Stimulated activated CD8-positive, alpha-beta memory T cell treated with anti-CD3 and anti-CD28 coated beads, Interleukin-15, amount 100 ng/mL, for 48 hours (primary cell): Measurements from ENCODE around the gene SPTSSA.
"Not testable (repeated sequence)": the region's sequence is repeated elsewhere in the genome, so short reads cannot be mapped to it uniquely, and the experiment has no call there.

Experiments used
- DNase-seq, 2 donors: peaks; one replicate each; pipeline ENCODE4 v3.0.0-alpha.2; 2020; ENCODE audit warnings: low read depth in 2 of 2

Gene SPTSSA, protein sequence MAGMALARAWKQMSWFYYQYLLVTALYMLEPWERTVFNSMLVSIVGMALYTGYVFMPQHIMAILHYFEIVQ

DNA sequence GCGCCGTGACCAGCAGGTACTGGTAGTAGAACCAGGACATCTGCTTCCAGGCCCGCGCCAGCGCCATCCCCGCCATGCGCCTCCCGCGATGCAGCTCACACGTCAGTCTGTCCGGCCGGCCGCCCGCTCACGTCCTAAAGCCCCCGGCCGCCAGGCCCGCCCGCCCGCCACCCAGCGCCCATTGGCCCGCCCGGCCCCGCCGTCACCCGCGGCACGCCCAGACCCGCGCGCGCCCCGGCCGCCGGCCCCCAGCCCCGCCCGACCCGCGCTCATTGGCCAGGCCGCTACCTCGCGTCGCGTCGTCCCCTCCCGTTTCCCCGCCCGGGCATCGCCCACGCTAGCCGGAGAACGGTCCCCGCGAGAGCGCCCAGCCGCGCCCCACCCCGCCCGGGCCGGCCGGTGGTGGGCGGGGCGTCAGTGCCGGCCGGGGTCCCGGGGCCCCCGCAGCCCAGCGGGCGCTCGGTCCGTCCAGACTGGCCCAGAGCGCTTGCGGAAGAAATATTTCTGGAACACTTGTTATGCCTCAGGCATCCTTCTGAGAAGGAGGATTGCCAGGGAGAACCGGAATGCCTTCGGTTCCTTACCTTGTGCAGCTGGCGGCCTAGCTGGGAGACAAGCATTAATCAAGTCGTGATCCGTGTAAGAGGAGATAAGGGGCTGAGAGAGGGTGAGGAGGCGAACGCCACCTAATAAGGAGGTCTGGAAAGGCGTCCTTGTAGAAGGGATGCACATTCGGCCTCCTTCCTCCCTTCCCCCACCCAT lies at the start of gene SPTSSA:
Gene SPTSSA, minus strand, starts transcription at position 109 of the 762 bp plus-strand sequence. Its CDS starts 33 bp downstream, at position 76.
- DNase-seq, result peak; percentile 88 to 90

DNA sequence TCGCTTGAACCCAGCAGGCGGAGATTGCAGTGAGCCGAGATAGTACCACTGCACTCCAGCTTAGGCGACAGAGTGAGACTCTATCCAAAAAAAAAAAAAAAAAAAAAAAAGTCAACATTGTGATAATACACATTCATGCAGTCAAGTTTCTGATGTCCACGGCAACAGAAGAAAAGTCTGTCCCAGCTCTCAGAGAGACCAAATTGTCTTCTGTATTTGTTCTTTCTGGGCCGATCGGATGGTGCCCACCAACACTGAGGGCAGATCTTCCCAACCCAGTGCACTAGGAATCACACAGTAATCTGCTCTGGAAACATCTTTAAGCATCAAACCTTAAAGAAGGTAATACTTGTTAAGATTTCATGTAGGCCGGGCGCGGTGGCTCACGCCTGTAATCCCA lies 45.8 kb upstream of the SPTSSA start:
- DNase-seq, result no peak

DNA sequence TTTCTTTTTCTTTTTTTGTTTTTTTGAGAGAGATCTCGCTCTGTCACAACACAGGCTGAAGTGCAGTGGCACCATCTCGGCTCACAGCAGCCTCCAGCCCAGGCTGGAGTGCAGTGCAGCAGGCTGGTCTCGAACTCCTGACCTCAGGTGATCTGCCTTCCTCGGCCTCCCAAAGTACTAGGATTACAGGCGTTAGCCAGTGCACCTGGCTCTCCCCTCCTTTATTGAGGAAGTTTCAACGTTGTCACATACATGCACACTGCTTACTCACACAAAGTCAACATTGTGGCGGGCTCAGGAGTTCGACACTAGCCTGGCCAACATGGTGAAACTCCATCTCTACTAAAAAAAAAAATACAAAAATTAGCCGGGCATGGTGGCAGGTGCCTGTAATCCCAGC lies 45.4 kb upstream of the SPTSSA start:
- no peak for DNase-seq

DNA sequence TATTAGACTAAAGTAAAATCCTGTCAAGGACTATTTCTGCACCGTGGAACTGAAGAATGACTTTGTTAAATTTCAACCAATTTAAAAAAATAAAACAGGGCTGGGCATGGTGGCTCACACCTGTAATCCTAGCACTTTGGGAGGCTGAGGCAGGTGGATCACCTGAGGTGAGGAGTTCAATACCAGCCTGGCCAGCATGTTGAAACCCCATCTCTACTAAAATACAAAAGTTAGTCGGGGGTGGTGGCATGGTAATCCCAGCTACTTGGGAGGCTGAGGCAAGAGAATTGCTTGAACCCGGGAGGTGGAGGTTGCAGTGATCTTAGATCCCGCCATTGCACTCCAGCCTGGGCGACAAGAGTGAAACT lies 43.1 kb upstream of the SPTSSA start:
- not testable (repeated sequence) for DNase-seq

DNA sequence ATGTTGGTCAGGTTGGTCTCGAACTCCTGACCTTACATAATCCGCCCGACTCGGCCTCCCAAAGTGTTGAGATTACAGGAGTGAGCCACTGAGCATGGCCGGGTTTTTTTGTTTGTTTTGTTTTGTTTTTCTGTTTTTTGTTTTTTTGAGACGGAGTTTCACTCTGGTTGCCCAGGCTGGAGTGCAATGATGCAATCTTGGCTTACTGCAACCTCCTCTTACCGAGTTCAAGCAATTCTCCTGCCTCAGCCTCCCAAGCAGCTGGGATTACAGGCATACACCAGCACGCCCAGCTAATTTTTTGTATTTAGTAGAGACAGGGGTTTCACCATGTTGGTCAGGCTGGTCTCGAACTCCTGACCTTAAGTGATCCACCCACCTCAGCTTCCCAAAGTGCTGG lies 42.0 kb upstream of the SPTSSA start:
- DNase-seq, result not testable (repeated sequence)

DNA sequence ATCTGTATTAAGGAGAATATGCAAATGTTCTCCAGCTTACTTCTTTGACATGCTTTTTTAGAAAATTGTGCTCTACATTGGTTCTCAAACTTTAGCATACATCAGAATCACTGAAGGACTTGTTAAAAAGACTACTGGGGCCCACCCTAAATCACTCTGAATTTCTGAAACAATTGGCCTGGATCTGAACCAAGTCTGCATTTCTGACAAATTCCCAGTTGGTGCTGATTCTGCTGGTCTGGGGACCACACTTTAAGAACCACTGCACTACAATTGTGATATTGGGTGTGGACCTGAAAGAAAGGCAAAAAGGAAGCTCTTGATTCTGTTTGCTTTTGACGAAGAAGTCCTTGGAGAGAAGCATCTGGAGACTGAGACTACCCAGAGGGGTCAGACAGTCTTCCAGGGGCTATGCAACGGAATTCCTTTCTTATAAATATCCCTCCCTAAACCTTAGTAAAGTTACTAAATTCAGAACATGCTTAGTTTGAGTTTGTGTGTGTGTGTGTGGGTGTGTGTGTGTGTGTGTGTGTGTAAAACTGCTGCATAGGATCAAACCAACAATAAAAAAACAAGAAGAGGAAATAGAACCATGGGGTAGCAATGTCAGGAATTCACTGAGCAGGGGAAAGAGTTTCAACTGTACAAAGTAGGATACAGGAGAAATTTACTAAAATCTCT lies 40.6 kb upstream of the SPTSSA start:
- DNase-seq, result no peak

DNA sequence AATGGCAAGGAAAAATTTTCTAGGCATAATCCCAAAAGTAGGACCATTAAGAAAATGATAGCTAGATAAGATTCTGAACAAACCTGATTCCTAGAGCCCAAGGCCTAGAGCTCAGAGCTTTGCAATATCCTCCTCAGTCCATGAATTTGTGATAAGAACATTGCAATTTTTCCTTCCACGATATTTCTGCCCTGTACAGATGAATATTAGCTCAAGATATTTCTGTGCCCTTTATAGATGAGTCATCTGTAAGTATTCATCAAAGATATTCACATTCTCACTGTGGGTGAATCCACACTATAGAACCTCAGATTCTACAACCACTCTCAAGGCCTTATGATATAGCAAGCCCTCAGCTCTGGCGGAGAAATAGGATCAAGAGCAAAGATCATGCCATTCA lies 40.0 kb upstream of the SPTSSA start:
- no peak for DNase-seq

DNA sequence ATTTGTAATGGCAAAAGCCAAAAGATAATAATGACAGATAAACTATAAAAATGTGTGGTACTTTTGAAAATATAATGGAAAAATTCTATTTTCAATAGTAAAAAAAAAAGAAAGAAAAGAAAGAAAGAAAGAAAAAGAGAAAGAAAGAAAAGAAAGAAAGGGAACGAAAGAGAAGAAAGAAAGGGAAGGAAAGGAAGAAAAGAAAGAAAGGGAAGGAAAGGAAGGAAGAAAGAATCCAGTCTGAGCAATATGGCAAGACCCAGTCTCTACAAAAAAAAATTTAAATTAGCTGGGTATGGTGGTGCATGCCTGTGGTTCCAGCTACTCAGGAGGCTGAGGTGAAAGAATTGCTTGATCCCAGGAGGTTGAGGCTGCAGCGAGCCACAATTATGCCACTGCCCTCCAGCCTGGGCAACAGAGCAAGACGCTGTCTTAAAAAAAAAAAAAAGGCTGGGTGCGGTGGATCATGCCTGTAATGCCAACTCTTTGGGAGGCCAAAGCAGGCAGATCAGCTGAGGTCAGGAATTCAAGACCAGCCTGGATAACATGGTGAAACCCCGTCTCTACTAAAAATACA lies 39.1 kb upstream of the SPTSSA start:
- DNase-seq, result no peak

DNA sequence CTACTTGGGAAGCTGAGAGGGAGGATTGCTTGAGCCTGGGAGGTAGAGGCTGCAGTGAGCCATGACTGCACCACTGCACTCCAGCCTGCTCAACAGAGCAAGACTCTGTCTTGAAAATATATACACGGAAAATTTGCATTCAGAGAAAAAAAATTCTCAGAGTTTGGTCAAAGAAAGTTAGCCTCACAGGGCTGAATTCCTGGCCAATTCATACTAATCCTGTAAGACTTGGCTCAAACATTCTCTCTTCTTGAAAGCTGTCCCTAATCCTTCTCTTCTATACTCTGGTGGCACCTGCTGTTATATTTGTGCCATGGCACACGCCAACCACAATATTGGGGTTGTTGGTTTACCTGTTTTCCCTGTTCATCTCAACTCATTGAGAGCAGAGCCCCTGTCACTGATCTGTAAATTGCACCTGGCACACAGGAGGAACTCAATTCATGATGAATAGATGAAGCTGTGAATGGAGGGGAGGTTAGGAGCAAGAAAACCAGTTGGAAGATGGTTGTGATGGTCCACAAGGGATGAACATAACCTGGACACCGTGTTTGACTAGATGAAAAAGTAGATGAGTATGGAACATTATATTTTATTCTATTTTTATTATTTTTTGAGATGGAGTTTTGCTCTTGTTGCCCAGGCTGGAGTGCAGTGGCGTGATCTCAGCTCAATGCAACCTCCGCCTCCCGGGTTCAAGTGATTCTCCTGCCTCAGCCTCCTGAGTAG lies 36.8 kb upstream of the SPTSSA start:
- no peak for DNase-seq

DNA sequence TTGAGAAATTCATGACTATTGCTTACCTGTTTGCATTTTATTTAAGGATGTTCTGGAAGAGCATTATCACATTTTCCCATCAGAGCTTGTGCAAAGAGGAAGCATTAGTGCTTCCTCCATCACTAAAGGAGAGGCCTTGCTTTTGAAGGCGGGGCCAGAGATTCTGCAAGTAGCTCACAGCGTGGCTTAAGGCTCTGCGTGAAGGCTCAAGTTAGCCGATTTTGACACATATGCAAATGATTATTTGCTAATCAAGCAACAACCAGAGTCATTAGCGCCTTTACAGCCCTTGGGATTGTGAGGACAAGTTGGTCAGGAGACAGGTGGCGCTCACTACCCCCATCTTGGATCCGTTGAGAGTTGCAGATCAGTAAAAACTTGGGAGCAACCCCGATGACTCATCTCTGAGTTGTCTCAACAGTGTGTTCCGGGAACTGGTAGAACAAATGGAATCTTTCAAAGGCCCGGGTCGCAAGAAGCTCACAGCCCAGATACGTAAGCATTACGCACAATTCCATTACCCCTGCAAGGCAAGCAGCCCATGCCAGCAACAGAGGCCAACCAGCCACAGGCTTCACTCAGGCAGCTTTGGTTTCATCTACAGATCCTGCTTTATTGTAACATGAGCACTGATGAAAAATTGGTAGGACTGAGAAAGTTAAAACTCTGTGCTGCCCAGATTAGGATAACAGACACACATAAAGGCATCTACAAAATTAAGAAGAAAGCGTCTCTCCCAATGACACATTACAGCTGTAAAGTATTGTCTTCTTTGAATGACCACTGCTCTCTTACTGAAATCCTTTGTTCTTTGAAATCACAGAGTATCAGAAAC lies 34.9 kb upstream of the SPTSSA start:
- no peak for DNase-seq

DNA sequence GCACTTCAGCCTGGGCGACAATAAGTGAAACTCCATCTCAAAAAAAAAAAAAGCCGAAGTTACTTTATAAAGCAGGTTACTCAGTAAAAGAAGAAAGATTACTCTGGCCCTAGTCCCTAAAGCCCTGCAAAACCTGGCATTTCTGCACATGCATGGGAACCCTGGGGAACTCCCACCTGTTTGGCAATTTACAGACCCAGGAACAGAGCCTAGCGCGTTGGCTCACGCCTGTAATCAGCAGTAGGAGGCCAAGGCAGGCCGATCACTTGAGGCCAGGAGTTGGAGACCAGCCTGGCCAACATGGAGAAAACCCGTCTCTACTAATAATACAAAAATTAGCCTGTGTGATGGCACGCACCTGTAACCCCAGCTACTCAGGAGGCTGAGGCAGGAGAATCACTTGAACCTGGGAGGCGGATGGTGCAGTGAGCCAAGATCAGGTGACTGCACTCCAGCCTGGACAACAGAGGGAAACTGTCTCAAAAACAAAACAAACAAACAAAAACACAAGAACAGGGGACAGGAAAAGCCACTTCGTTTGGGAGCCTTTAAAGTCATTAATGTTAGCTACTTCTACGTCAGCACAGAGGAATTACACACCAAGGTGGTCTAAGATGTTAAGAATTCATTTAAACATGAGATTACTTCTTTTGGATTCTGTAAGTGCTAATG lies 34.1 kb upstream of the SPTSSA start:
- DNase-seq, result no peak

DNA sequence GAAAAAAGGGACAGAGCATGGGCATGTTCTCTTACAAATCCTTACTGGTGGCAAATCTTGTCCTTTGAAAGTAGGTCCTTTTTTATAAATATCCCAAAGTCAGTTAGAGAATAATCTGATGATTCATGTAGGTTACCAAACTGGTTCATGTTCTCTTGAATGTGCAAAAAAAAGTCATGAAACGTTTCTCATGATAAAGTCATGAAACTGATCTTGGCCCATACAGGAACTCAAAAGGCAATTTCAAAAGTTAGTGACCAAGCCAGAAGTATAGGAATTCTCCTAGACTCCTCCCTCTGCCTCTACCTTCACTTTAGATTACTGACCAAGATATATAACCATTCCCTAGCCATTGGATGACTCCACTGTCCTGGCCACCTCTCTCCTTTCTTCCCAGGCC lies 27.3 kb upstream of the SPTSSA start:
- no peak for DNase-seq

DNA sequence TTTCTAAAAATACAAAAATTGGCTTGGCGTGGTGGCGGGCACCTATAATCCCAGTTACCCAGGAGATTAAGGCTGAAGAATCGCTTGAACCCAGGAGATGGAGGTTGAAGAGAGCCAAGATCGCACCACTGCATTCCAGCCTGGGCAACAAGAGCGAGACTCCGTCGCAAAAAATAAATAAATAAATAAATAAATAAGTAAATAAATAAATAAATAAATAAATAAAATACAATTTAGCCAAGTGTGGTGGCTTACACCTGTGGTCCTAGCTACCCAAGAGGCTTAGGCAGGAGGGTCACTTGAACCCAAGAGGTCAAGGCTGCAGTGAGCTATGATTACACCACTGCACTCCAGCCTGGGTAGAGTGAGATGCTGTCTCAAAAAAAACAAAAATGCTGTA lies 26.5 kb upstream of the SPTSSA start:
- no peak for DNase-seq

DNA sequence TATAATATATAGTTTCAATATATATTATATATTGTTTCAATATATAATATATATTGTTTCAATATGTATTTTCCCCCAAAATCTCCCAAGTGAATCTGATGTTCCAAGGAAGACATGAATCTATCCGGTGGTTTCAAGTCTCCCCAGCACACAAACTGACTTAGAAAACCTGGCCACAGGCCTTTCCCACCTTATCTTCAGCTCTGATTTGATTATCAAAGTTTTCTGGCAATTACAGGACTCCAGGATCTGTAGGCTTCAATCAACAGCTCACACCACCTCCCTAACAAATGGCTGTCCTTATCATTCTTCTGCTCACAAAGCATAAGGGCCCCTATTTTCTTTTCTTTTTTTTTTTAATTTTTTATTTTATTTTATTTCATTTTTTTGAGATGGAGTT lies 22.7 kb upstream of the SPTSSA start:
- DNase-seq, result no peak

DNA sequence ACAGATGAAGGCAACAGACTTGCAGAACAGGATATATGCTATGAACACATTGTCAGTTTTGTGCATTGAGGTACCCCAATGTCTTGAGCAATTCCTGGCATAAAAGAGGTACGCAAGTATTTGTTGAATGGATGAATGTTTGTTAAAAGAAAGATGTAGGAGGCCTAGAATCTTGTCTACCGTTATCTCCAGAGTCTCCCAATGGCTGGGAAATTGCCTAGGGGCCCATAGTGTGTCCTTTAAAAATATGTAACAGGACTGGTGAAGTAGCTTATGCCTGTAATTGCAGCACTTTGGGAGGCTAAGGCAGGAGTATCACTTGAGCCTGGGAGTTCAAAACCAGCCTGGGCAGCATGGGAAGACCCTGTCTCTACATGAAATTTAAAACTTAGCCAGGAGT lies 20.4 kb upstream of the SPTSSA start:
- no peak for DNase-seq

DNA sequence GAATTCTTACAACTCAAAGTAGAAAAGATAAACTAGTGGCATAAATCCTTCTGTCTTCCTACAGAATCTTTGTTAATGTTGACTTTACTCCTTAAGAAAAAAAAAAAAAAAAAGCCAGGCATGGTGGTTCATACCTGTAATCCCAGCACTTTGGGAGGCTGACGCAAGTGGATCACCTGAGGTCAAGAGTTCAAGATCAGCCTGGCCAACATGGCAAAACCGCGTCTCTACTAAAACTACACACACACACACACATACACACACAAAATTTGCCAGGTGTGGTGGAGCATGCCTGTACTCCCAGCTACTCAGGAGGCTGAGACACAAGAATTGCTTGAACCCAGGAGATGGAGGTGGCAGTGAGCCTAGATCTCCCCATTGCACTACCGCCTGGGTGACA lies 17.7 kb upstream of the SPTSSA start:
- DNase-seq, result no peak

DNA sequence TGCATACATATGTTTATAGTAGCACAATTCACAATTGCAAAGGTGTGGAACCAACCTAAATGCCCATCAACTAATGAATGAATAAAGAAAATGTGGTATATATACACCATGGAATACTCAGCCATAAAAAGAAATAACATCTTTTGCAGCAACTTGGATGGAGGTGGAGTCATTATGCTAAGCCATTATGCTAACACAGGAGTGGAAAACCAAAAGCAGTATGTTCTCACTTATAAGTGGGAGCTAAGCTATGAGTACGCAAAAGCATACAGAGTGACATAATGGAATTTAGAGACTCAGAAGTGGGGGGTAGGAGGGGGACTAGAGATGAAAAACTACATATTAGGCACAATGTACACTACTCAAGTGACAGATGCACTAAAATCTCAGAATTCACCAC lies 16.2 kb upstream of the SPTSSA start:
- DNase-seq, result no peak

DNA sequence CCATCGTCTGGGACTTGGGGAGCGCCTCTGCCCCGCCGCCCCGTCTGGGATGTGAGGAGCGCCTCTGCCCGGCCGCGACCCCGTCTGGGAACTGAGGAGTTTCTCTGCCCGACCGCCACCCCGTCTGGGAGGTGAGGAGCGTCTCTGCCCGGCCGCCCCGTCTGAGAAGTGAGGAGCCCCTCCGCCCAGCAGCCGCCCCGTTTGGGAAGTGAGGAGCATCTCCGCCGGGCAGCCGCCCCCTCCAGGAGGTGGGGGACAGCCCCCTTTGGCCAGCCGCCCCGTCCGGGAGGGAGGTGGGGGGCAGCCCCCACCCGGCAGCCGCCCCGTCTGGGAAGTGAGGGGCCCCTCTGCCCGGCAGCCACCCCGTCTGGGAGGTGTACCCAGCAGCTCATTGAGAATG lies 14.0 kb upstream of the SPTSSA start:
- DNase-seq, result not testable (repeated sequence)

DNA sequence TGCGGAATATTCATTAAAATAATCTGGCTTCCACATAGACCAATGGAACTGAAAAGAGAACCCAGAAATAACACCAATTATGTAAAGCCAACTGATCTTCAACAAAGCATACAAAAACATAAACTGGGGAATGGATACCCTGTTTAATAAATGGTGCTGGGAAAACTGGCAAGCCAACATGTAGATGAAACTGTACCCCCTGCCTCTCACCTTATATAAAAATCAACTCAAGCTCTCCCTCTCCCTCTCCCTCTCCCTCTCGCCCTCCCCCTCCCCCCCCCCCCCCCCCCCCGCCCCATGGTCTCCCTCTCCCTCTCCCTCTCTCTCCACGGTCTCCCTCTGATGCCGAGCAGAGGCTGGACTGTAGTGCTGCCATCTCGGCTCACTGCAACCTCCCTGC lies 13.1 kb upstream of the SPTSSA start:
- no peak for DNase-seq

DNA sequence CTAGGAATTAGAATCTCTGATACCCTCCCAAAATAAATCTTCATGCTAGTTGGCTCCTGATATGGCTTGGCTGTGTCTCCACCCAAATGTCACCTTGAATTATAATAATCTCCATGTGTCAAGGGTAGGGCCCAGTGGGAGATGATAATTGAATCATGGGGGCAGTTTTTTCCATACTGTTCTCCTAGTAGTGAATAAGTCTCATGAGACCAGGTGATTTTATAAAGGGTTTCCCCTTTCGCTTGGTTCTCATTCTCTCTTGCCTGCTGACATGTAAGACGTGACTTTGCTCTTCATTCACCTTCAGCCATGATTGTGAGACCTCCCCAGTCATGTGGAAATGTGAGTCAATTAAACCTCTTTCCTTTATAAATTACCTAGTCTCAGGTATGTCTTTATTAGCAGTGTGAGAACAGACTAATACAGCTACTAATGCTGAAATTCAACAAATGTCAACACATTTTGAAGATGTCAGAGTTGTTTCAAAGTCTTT lies 12.2 kb upstream of the SPTSSA start:
- no peak for DNase-seq
